Stimulated activated CD8-positive, alpha-beta memory T cell treated with anti-CD3 and anti-CD28 coated beads, Interleukin-15, amount 100 ng/mL, for 4 hours (primary cell): Measurements from ENCODE around the gene SLC25A26.
"Not testable (repeated sequence)": the region's sequence is repeated elsewhere in the genome, so short reads cannot be mapped to it uniquely, and the experiment has no call there.

ENCODE experiments used
- DNase-seq, 2 donors: peaks; one replicate each; pipeline ENCODE4 v3.0.0-alpha.2; 2020; ENCODE audit warnings: low read depth in 2 of 2

Gene SLC25A26

GRCh38 chr3:66410976-66411375 lies 190.2 kb downstream of the SLC25A26 start:
- no peak for DNase-seq

GRCh38 chr3:66411474-66411873 lies 190.7 kb downstream of the SLC25A26 start:
- DNase-seq, result no peak

GRCh38 chr3:66411961-66412887 lies 191.4 kb downstream of the SLC25A26 start:
- DNase-seq, result no peak

GRCh38 chr3:66413151-66413751 lies 192.4 kb downstream of the SLC25A26 start:
- no peak for DNase-seq

GRCh38 chr3:66414846-66415245 lies 194.0 kb downstream of the SLC25A26 start:
- no peak for DNase-seq

- no peak for DNase-seq
Measured at GRCh38 chr3:66415867-66416428, 195.1 kb downstream of the SLC25A26 start.

GRCh38 chr3:66416556-66417304 lies 195.9 kb downstream of the SLC25A26 start:
- no peak for DNase-seq

GRCh38 chr3:66418475-66418931 lies 197.7 kb downstream of the SLC25A26 start:
- no peak for DNase-seq

- no peak for DNase-seq
Measured at GRCh38 chr3:66419036-66419435, 198.2 kb downstream of the SLC25A26 start.

- DNase-seq, result not testable (repeated sequence)
Measured at GRCh38 chr3:66421144-66421543, 200.3 kb downstream of the SLC25A26 start.

- not testable (repeated sequence) for DNase-seq
Measured at GRCh38 chr3:66421893-66422292, 201.1 kb downstream of the SLC25A26 start.

- no peak for DNase-seq
Measured at GRCh38 chr3:66423791-66424190, 203.0 kb downstream of the SLC25A26 start.

- no peak for DNase-seq
Measured at GRCh38 chr3:66425032-66425431, 204.2 kb downstream of the SLC25A26 start.

- DNase-seq, result no peak
Measured at GRCh38 chr3:66425576-66426114, 204.8 kb downstream of the SLC25A26 start.

GRCh38 chr3:66426135-66426534 lies 205.3 kb downstream of the SLC25A26 start:
- no peak for DNase-seq

GRCh38 chr3:66427352-66427751 lies 206.6 kb downstream of the SLC25A26 start:
- no peak for DNase-seq

GRCh38 chr3:66427951-66428474 lies 207.2 kb downstream of the SLC25A26 start:
- DNase-seq, result no peak
